Naive B cell (primary cell): ENCODE results near the gene AGFG2. TPM values are rescaled to one million over a fixed set of nuclear protein-coding genes. Genes with fewer than 3 reads are reported as not detected.

ENCODE experiments used
- ATAC-seq, 2 donors: fragments of 150-1000 bp; cut with Tn5 transposase; 2 replicates each; pipeline ENCODE4 v1.10.0; 2021; ENCODE audit warnings: low read depth in 2 of 2, mild to moderate bottlenecking in 2 of 2, moderate library complexity in 2 of 2
- DNase-seq: peaks from one replicate; pipeline ENCODE4 v3.0.0; 2022
- H3K27ac Mint-ChIP-seq, 6 donors: one replicate each; pipeline ENCODE4 v1.8.0; 2020 to 2022; ENCODE audit warnings: mild to moderate bottlenecking in 6 of 6, mixed read lengths in 6 of 6, moderate library complexity in 5 of 6, inconsistent platforms in 2 of 6
- H3K27me3 Mint-ChIP-seq, 3 donors: one replicate each; pipeline ENCODE4 v1.8.0; 2021 to 2022; ENCODE audit warnings: mixed read lengths in 3 of 3, mild to moderate bottlenecking in 1 of 3
- H3K36me3 Mint-ChIP-seq, 2 donors: one replicate each; pipeline ENCODE4 v1.8.0; 2020 to 2022; ENCODE audit warnings: mixed read lengths in 2 of 2, inconsistent platforms in 1 of 2, mild to moderate bottlenecking in 1 of 2
- H3K4me1 Mint-ChIP-seq, 3 donors: one replicate each; pipeline ENCODE4 v1.8.0; 2020 to 2022; ENCODE audit warnings: mixed read lengths in 3 of 3, inconsistent platforms in 1 of 3, mild to moderate bottlenecking in 1 of 3, moderate library complexity in 1 of 3
- H3K4me3 Mint-ChIP-seq, 8 donors: one replicate each; pipeline ENCODE4 v1.8.0; 2020 to 2022; ENCODE audit warnings: mild to moderate bottlenecking in 8 of 8, mixed read lengths in 8 of 8, moderate library complexity in 8 of 8, inconsistent platforms in 2 of 8
- H3K9me3 Mint-ChIP-seq, 7 donors: one replicate each; pipeline ENCODE4 v1.8.0; 2020 to 2022; ENCODE audit warnings: mixed read lengths in 7 of 7, mild to moderate bottlenecking in 5 of 7, inconsistent platforms in 2 of 7, moderate library complexity in 1 of 7
- polyA plus RNA-seq, 6 donors: library from polyadenylated mRNA; unstranded; fragments of 300-500 nt; fragmentation: Illumina TruSeq; gene quantifications; one replicate each; pipeline ENCODE4 v1.2.3, GENCODE V29; 2021; ENCODE audit warnings: low read depth in 6 of 6

Gene AGFG2
- polyA plus RNA-seq, 6 donors from 2014 or later = 3.1 to 5.9 (median 4.1) TPM; not detected in 1

DNA sequence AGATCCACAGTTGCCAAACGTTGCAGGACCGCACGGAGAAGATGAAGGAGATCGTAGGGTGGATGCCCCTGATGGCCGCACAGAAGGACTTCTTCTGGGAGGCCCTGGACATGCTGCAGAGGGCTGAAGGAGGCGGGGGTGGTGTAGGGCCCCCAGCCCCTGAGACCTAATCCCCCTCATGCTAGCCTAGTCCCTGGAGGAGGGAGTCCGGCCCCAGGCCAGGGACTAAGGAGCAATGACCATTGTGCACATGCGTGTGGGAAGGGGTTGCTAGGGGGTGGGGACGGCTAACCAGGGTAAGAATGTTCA, 61.7 kb downstream of the AGFG2 start:
- Mint-ChIP-seq H3K27ac (no peak overlapping the region), H3K9me3 (no peaks in the 10 kb centered on the region), H3K27me3 (peaks cover 0 to 16% (median 0%) of the 10 kb centered on the region in 3 donors), H3K4me1 (peaks cover 10 to 18% (median 17%) of the 10 kb centered on the region in 3 donors), H3K4me3 (no peak overlapping the region), H3K36me3 (no peaks in the 10 kb centered on the region)
- ATAC-seq (no peak), DNase-seq (no peak)

DNA sequence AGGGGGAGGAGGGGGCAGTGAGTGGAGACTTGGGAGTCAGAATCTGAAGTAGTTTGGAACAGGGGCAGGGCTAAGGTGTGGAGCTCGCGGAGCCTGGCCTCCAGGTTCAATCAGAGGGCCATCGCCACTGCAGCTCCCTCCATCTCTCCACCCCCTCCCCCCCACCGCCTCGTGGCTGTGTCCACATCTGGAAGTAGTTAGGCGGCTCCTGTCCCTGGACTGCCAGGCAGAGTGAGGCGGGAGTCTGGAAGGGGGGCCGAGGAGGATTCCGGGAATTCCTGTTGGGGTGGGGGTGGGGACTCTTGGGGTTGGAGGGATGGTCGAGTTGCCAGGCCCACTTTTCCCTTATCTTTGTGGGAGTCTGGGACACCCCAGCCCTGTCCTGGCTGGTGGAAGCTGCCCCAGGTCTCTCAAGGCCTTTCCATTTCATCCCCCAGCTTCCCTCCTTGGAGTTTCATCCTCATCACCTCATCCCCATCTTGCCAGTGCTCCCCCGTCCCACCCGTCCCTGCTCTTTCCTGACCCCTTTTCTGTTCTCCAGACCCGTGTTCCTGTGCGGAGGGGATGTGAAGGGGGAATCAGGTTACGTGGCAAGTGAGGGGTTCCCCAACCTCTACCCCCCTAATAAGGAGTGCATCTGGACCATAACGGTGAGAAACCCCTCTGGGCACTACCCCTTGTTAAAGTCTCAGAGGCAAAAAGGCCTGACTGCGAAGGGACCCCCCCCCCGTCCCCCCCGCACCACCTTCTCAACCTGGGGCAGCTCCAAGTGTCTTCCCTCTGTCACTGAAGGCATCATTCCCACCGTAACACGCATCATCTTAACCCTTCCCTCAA, 64.1 kb downstream of the AGFG2 start:
- Mint-ChIP-seq H3K27ac (peak overlapping the region in 1 of 6 donors; percentile 67), H3K4me1 (peaks cover 17 to 23% (median 21%) of the 10 kb centered on the region in 3 donors), H3K36me3 (no peaks in the 10 kb centered on the region), H3K4me3 (peak overlapping the region; percentile 53 to 93 (median 82)), H3K9me3 (no peaks in the 10 kb centered on the region), H3K27me3 (peaks cover 0 to 15% (median 0%) of the 10 kb centered on the region in 3 donors)
- DNase-seq (no peak), ATAC-seq (no peak)

DNA sequence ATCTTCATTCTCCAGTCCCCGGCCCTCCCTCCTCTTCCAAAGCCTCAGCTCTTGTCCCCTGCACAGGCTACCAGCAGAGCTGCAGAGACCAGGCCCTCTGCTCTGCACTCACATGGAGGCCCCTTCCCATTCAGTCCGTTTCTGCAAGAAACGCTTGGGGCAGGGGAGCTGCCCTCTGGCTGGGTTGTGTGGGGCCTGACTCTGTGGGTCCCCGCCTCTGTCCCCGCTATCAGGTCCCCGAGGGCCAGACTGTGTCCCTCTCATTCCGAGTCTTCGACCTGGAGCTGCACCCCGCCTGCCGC, 64.7 kb downstream of the AGFG2 start:
- Mint-ChIP-seq H3K27me3 (peaks cover 0 to 10% (median 0%) of the 10 kb centered on the region in 3 donors), H3K9me3 (no peaks in the 10 kb centered on the region), H3K4me3 (peak overlapping the region; percentile 66 to 93 (median 86)), H3K27ac (peak overlapping the region in 3 of 6 donors; percentile 24 to 67 (median 47)), H3K4me1 (peaks cover 17 to 23% (median 21%) of the 10 kb centered on the region in 3 donors), H3K36me3 (no peaks in the 10 kb centered on the region)
- DNase-seq (no peak), ATAC-seq (peak in 1 of 2 donors; percentile 1)

DNA sequence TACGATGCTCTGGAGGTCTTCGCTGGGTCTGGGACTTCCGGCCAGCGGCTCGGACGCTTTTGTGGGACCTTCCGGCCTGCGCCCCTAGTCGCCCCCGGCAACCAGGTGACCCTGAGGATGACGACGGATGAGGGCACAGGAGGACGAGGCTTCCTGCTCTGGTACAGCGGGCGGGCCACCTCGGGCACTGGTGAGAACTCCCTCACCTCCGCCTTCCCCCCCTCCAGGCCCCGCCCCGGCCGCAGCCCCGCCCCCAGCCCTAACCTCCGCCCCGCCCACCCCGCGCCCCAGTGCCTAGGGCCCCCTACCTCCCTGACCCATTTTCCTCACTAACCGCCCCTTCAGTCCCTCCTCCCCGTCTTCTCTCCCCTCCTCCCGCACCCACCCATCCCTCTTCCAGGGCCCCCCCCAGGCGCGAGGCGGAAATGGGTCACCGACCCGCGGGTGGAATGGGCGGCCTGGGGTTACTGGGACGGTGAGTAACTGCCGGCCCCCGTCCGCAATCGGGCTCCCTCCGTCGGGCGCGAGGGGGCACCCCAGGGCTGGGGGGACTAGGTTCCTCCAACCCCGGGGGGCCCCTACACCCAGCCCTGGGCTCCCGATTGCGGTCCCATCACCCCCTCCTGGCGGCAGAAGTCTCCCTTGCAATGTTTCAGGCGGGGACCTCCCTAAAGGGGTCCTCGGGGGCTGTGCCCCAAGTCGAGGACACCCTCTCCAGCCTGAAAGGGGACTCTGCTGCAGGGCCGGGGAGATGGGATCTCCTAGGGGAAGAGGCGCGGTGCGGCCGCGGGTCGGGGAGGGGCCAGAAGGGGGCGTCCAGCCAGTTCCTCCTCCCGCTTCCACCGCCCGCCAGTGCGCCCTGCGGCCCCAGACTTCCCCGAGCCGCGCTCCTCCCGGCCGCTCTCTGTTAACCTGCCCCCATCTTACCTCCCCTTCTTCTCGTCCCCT, 65.3 kb downstream of the AGFG2 start:
- H3K4me1 Mint-ChIP-seq = peaks cover 17 to 23% (median 21%) of the 10 kb centered on the region in 3 donors

DNA sequence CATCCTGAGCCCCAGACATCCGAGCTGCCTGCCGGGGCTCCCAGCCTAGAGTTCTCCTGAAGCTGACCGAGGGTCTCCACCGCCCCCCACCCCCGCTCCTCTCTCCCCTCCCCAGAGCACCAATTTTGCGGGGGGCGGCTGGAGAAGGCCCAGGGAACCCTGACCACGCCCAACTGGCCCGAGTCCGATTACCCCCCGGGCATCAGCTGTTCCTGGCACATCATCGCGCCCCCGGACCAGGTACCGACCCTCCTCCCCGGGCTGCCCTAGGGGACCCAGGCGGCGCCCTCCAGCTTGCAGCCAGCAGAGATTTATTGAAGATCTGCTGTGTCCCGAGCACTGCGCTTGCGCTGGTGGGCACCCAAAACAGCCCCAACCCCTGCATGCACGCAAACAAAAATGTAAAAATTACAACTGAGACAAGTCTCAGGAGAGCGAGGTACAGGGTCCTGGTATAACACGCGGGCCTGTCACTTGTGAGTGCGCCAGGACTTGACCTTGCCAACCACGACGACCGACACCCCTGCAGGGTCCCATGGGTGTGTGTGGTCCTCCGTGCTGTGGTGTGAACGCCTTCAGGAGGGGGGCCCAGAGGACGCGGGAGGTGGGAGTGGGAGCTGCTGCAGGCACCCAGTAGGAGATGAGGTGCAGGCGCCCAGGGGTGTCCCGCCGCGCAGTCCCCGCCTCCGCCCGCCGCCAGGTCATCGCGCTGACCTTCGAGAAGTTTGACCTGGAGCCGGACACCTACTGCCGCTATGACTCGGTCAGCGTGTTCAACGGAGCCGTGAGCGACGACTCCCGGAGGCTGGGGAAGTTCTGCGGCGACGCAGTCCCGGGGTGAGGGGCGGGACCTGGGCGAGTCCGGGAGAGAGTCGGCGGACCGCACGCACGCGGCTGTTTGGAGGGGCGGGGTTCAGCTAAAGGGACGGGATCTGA, 66.2 kb downstream of the AGFG2 start:
- ATAC-seq = peak; percentile 28 to 29
- H3K27ac Mint-ChIP-seq = peak overlapping the region in 2 of 6 donors; percentile 41 to 76
- H3K9me3 Mint-ChIP-seq = no peaks in the 10 kb centered on the region
- peak overlapping the region; percentile 66 to 93 (median 90) for H3K4me3 Mint-ChIP-seq
- DNase-seq = peak; percentile 23
- no peaks in the 10 kb centered on the region for H3K36me3 Mint-ChIP-seq
- H3K27me3 Mint-ChIP-seq = peaks cover 0 to 9% (median 0%) of the 10 kb centered on the region in 3 donors
- H3K4me1 Mint-ChIP-seq = peaks cover 17 to 23% (median 21%) of the 10 kb centered on the region in 3 donors

More for the DNA sequence above, 65.3 kb downstream of the AGFG2 start:
- peak; percentile 71 for DNase-seq
- no peaks in the 10 kb centered on the region for H3K36me3 Mint-ChIP-seq
- H3K4me3 Mint-ChIP-seq = peak overlapping the region; percentile 66 to 93 (median 90)
- no peaks in the 10 kb centered on the region for H3K9me3 Mint-ChIP-seq
- peak overlapping the region in 3 of 6 donors; percentile 24 to 67 (median 47) for H3K27ac Mint-ChIP-seq
- peaks cover 0 to 10% (median 0%) of the 10 kb centered on the region in 3 donors for H3K27me3 Mint-ChIP-seq
- ATAC-seq = peak; percentile 72 to 76

DNA sequence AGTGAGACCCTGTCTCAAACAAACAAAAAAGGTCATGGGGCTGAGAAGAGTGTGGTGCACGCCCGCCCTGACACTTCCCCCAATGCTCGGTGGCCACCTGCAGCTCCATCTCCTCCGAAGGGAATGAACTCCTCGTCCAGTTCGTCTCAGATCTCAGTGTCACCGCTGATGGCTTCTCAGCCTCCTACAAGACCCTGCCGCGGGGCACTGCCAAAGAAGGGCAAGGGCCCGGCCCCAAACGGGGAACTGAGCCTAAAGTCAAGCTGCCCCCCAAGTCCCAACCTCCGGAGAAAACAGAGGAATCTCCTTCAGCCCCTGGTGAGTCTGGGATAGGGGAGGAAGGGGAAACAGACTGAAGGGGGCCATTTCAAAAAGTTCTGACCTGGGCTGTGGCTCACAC, 67.3 kb downstream of the AGFG2 start:
- no peak for ATAC-seq
- H3K27ac Mint-ChIP-seq = no peak overlapping the region
- peaks cover 20 to 25% (median 23%) of the 10 kb centered on the region in 3 donors for H3K4me1 Mint-ChIP-seq

DNA sequence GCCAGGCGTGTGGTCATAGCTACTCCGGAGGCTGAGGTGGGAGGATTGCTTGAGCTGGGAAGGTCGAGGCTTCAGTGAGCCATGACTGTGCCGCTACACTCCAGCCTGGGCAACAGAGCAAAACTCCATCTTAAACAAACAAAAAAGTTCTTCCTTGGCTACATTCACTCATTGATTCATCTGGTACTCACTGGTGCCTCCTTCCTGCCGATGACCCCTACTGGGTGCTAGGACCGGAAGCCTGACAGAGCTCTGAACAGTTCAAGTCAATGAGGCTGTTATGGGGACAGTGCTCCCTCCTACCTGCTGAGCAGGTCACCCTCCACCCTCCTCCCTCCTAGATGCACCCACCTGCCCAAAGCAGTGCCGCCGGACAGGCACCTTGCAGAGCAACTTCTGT, 68.1 kb downstream of the AGFG2 start:
- Mint-ChIP-seq H3K9me3 (no peaks in the 10 kb centered on the region), H3K4me3 (peak overlapping the region in 5 of 8 donors; percentile 3 to 93 (median 56)), H3K4me1 (peaks cover 26 to 28% (median 26%) of the 10 kb centered on the region in 3 donors), H3K27ac (peak overlapping the region in 1 of 6 donors; percentile 9), H3K27me3 (no peaks in the 10 kb centered on the region), H3K36me3 (no peaks in the 10 kb centered on the region)
- no peak for DNase-seq
- no peak for ATAC-seq

More for the DNA sequence above, 67.3 kb downstream of the AGFG2 start:
- H3K4me3 Mint-ChIP-seq = peak overlapping the region; percentile 42 to 93 (median 90)
- H3K36me3 Mint-ChIP-seq = no peaks in the 10 kb centered on the region
- peaks cover 0 to 4% (median 0%) of the 10 kb centered on the region in 3 donors for H3K27me3 Mint-ChIP-seq
- no peak for DNase-seq
- H3K9me3 Mint-ChIP-seq = no peaks in the 10 kb centered on the region

DNA sequence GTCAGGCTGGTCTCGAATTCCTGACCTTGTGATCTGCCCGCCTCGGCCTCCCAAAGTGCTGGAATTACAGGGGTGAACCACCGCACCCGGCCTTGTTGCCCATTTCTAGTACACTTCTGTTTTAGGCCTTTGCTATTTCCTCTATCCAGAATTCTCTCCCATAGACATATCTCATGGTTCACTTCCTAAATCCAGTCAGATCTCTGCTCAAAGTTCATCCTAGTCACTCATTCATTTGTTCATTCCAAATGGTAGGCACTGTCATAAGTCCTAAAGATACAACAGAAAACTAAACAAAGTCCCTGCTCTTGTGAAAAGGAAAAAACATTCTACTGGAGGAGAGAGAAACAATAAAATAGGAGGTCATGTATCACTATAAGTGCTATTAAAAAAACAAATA, 71.0 kb downstream of the AGFG2 start:
- Mint-ChIP-seq H3K27ac (peak overlapping the region in 1 of 6 donors; percentile 60), H3K9me3 (no peaks in the 10 kb centered on the region), H3K36me3 (no peaks in the 10 kb centered on the region), H3K27me3 (no peaks in the 10 kb centered on the region), H3K4me3 (peak overlapping the region in 3 of 8 donors; percentile 97 to 100 (median 98)), H3K4me1 (peaks cover 27 to 37% (median 34%) of the 10 kb centered on the region in 3 donors)
- DNase-seq = no peak
- ATAC-seq = no peak

DNA sequence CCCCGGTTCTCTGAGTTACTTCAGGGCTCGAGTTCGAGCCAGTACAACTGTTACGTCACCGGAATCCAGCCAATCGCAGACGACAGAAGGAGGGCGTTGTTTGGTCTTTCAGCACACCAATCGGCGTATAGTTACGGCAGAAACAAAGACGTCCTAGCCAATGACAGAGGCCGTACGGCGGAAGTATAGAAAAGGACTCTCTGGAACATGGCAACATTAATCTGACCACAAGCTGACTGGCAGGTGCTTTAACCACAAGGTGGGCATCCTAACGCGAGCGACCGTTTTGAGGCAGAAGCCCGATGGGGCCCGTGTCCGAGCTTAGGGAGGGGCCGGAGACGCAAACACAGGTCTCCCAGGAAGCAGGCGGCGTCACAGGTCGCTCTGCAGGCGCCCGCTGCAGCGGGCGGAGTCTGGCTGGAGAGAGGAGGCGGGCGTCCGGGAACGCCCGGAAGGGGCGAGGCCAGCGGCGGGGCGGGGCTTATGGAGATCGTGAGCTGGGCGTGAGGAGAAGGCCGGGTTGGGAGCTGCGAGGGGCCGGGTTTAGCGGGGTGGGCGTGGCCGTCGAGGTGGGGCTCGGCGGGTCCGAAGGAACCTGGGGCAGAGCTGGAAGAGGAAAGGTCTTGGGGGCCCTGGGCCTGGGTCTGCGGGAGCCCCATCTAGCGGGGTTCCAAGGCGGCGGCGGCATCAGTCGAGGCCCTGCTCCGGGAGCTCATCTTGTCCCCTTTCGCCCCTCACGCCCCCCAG, 73.2 kb downstream of the AGFG2 start, which contains the start of gene MOSPD3:
Gene MOSPD3, plus strand, starts transcription at position 558 of the 747 bp plus-strand sequence. CDS start 252 bp downstream, outside the sequence.
- ATAC-seq = peak; percentile 86 to 87
- Mint-ChIP-seq H3K9me3 (no peaks in the 10 kb centered on the region), H3K36me3 (no peaks in the 10 kb centered on the region), H3K27me3 (no peaks in the 10 kb centered on the region), H3K4me1 (peaks cover 18 to 27% (median 24%) of the 10 kb centered on the region in 3 donors), H3K27ac (peak within 1 kb of the TSS; percentile 96 to 100 (median 100)), H3K4me3 (peak within 1 kb of the TSS; percentile 97 to 100 (median 99))
- peak; percentile 99 for DNase-seq

DNA sequence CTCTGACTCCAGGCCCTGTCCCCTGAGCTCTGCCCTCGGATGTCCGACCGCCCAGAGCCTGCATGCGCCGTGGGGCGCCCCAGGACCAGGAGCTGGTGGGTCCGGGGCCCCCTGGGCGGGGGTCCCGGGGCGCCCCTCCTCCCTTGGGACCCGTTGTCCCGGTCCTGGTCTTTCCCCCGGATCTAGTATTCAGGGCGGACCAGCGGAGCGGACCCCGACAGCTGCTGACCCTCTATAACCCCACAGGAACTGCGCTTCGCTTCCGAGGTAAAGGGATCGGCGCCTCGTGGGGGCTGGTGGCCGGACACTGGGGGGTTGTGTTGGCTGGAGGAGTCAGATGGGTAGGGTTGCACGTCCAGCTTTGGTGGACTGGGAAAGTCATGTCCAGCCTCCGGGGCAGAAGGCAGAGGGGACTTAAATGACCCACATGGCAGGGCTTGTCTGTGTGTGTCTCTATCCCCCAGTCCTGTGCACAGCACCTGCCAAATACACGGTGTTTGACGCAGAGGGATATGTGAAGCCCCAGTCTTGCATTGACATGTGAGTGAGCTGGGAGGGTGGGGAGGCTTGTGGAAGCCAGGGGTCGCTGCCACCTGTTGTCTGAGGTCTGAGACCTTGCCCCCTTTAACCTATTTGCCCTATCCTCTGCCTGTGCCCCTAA, 73.9 kb downstream of the AGFG2 start:
- Mint-ChIP-seq H3K27me3 (no peaks in the 10 kb centered on the region), H3K27ac (peak overlapping the region in 5 of 6 donors; percentile 62 to 96 (median 83)), H3K4me1 (peaks cover 14 to 27% (median 21%) of the 10 kb centered on the region in 3 donors), H3K9me3 (no peaks in the 10 kb centered on the region), H3K4me3 (peak overlapping the region; percentile 81 to 100 (median 98)), H3K36me3 (no peaks in the 10 kb centered on the region)
- ATAC-seq (no peak), DNase-seq (peak; percentile 17)

DNA sequence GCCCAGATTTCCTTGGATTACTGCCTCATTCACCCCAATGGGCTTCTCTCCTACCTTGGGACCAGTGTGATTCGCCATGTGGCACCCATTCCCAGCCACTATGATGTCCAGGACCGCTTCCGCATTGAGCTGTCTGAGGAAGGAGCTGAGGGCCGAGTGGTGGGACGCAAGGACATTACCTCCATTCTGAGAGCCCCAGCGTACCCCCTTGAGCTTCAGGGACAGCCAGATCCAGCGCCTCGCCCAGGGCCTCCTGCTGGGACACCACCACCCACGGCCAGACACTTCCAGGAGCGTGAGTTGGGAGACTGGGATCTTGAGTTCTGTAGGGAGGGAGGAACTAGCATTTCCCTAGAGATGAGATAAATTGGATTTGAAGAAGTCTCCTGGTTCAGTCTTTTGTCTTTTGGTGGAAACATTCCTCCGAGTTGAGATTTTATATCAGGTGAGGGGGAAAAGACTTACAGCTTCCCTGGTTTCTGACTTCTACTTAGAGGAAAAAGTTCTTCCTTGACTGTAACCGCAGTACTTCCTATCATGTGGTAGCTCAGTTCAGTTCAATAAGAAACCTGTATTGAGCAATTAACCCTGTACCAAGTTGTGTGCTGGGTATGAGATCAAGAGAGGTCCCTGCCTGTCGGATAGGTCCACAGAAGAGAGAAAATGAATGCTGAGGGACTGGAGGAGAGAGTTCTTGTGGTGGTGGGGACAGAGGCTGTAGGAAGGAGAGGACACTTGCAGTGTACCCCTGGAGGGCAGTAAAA, 74.6 kb downstream of the AGFG2 start:
- Mint-ChIP-seq H3K36me3 (no peaks in the 10 kb centered on the region), H3K27ac (peak overlapping the region in 3 of 6 donors; percentile 36 to 96 (median 63)), H3K9me3 (no peaks in the 10 kb centered on the region), H3K4me3 (peak overlapping the region; percentile 47 to 100 (median 88)), H3K4me1 (peaks cover 14 to 27% (median 20%) of the 10 kb centered on the region in 3 donors), H3K27me3 (no peaks in the 10 kb centered on the region)
- ATAC-seq (no peak), DNase-seq (no peak)
